G401.6 (cell line): ENCODE measurements around the gene FAM13C.
"Not testable (repeated sequence)": the region's sequence is repeated elsewhere in the genome, so short reads cannot be mapped to it uniquely, and the experiment has no call there.

Experiments
- FAIRE-seq: peaks from 2 replicates; lab custom pipeline; 2012; peaks lifted over from hg19 to GRCh38; lab: Jason Lieb, UNC

FAM13C gene

GRCh38 chr10:59229441-59229840 lies 132.9 kb downstream of the FAM13C start:
- no peak for FAIRE-seq

GRCh38 chr10:59227136-59227673 lies 135.1 kb downstream of the FAM13C start:
- FAIRE-seq, result no peak

GRCh38 chr10:59225211-59225610 lies 137.1 kb downstream of the FAM13C start:
- no peak for FAIRE-seq

GRCh38 chr10:59223597-59223996 lies 138.8 kb downstream of the FAM13C start:
- FAIRE-seq, result not testable (repeated sequence)

GRCh38 chr10:59222788-59223187 lies 139.6 kb downstream of the FAM13C start:
- no peak for FAIRE-seq

GRCh38 chr10:59216178-59216869 lies 146.0 kb downstream of the FAM13C start:
- FAIRE-seq, result no peak

- no peak for FAIRE-seq
These were observed 148.2 kb downstream of the FAM13C start for GRCh38 chr10:59214160-59214559.

GRCh38 chr10:59212301-59212798 lies 150.0 kb downstream of the FAM13C start:
- FAIRE-seq, result no peak

GRCh38 chr10:59206204-59206720 lies 156.1 kb downstream of the FAM13C start:
- FAIRE-seq, result no peak
